ENCODE results near the gene FILIP1.
A peak's percentile ranks its signal among the peaks of the same experiment; 100 is the strongest.

Gene FILIP1

GRCh38 chr6:75275067-75275466, 218.5 kb downstream of the FILIP1 start:
- DNase-seq (ENCODE audit: low read depth in 2 of 3, low spot score in 2 of 3): no peak

GRCh38 chr6:75273009-75273408, 220.6 kb downstream of the FILIP1 start:
- no peak for DNase-seq (ENCODE audit: low read depth in 2 of 3, low spot score in 2 of 3)

GRCh38 chr6:75272145-75272840, 221.3 kb downstream of the FILIP1 start:
- DNase-seq (ENCODE audit: low read depth in 2 of 3, low spot score in 2 of 3): no peak

- no peak for DNase-seq (ENCODE audit: low read depth in 2 of 3, low spot score in 2 of 3)
Observed at GRCh38 chr6:75268988-75269354, 224.6 kb downstream of the FILIP1 start.

- no peak for DNase-seq (ENCODE audit: low read depth in 2 of 3, low spot score in 2 of 3)
Observed at GRCh38 chr6:75268121-75268987, 225.2 kb downstream of the FILIP1 start.

GRCh38 chr6:75267461-75267860, 226.1 kb downstream of the FILIP1 start:
- DNase-seq (ENCODE audit: low read depth in 2 of 3, low spot score in 2 of 3): no peak

- DNase-seq (ENCODE audit: low read depth in 2 of 3, low spot score in 2 of 3): no peak
Observed at GRCh38 chr6:75266716-75267291, 226.8 kb downstream of the FILIP1 start.

- DNase-seq (ENCODE audit: low read depth in 2 of 3, low spot score in 2 of 3): no peak
Observed at GRCh38 chr6:75263401-75263750, 230.2 kb downstream of the FILIP1 start.

GRCh38 chr6:75262716-75263400, 230.7 kb downstream of the FILIP1 start:
- no peak for DNase-seq (ENCODE audit: low read depth in 2 of 3, low spot score in 2 of 3)

GRCh38 chr6:75261299-75261698, 232.3 kb downstream of the FILIP1 start:
- DNase-seq (ENCODE audit: low read depth in 2 of 3, low spot score in 2 of 3): no peak

- DNase-seq (ENCODE audit: low read depth in 2 of 3, low spot score in 2 of 3): no peak
Observed at GRCh38 chr6:75257343-75258087, 236.1 kb downstream of the FILIP1 start.

- DNase-seq (ENCODE audit: low read depth in 2 of 3, low spot score in 2 of 3): no peak
Observed at GRCh38 chr6:75250552-75250951, 243.0 kb downstream of the FILIP1 start.

GRCh38 chr6:75249837-75250236, 243.8 kb downstream of the FILIP1 start:
- DNase-seq (ENCODE audit: low read depth in 2 of 3, low spot score in 2 of 3): no peak

GRCh38 chr6:75246386-75246785, 247.2 kb downstream of the FILIP1 start:
- DNase-seq (ENCODE audit: low read depth in 2 of 3, low spot score in 2 of 3): no peak

- no peak for DNase-seq (ENCODE audit: low read depth in 2 of 3, low spot score in 2 of 3)
Observed at GRCh38 chr6:75244063-75244584, 249.5 kb downstream of the FILIP1 start.

GRCh38 chr6:75243333-75244062, 250.1 kb downstream of the FILIP1 start, which contains the start of gene COX7A2:
Gene COX7A2, minus strand, starts transcription at chr6:75243801. Its CDS starts 67 bp downstream, at chr6:75243734.
- DNase-seq (ENCODE audit: low read depth in 2 of 3, low spot score in 2 of 3): peak; percentile 39 to 69 (median 61)
